PC-9 (cell line): ENCODE measurements around the gene PDRG1.

Experiments
- CTCF ChIP-seq: fragments of 200-600 bp; sonication (generic); conservative IDR thresholded peaks from 2 replicates; pipeline ENCODE4 v1.6.1; 2017; ENCODE audit warnings: mixed run types, antibody characterized with exemption, mild to moderate bottlenecking, moderate library complexity
- EZH2 ChIP-seq: fragments of 200-600 bp; sonication (generic); IDR thresholded peaks from 2 replicates; pipeline ENCODE4 v1.8.0; 2017; ENCODE audit warnings: antibody characterized with exemption, low read depth

- TF ChIP-seq CTCF: no peak
- no peak for TF ChIP-seq EZH2
Measured at GRCh38 chr20:31923388-31924331, 28.2 kb downstream of the PDRG1 start.
